Fibroblast of the conjunctiva (primary cell): Measurements from ENCODE around the gene EMC1.
A peak's percentile ranks its signal among the peaks of the same experiment; 100 is the strongest.
"Not testable (repeated sequence)": the region's sequence is repeated elsewhere in the genome, so short reads cannot be mapped to it uniquely, and the experiment has no call there.

Source experiments
- DNase-seq: peaks from one replicate; pipeline ENCODE4 v3.0.0-alpha.2; 2010; ENCODE audit warnings: low read depth

EMC1 gene

DNA sequence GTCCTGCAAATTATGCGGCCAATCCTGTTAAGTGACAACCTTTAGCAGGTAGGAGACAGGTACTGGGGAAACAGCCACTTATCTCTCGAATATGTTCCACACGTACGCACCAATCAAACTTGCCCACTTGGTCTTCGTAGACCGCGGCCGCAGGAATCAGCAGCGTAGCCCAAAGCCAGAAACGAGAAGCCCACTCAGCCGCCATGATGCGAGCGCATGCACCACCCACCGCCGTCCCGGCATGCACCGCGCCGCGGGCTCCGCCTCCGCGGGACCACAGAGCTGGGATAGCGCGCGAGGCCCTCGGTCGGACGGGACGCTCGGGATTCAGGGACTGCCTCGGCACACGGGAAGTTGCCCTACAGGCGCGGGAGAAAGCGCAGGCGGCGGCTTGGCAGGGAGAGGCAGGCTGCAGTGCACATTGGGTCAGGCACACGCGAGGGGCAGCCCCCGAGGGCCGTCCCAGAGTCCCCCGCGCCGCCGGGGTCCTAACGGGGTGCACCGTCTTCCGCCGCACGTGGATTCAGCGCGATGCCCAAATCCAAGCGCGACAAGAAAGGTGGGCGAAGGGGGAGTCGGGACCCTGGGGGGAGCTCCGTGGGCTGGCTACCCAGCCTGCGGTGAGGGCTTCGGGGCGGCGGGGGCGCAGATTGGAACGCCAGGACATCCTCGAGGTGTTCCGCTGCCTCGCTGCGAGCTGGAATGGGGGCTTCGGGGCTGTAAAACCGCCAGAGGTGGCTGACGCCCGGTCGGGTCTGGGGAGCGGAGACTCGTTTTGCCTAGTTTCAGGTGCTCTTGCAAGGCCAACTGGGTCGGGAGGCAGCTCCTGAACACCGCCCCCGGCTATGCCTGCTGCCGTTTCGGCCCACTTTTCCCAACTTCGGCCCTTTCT lies at the start of gene EMC1, which contains the start of gene MRTO4:
Gene EMC1 (minus strand): TSS at position 220 of the 892 bp plus-strand sequence. CDS start 15 bp downstream, at position 205.
Gene MRTO4 (plus strand): TSS at position 501 of the 892 bp plus-strand sequence. CDS start 31 bp downstream, at position 532.
- peak; percentile 43 for DNase-seq

DNA sequence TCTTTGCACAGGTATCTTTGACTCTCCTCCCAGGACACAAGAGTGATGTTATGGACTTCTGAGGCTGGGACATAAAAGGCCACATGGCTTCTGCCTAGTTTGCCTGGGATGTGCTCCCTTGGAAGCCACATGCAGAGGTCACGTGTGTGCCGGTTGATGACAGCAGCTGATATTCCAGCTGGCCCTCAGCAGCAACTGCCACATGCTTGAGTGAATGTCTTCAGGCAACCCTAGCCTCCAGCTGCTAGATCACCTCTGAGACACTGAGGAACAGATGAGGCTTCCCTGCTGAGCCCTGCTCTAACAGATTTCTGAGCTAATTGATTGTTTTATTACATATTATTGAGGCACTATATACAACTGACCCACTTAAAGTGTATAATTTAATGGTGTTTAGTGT lies 48.9 kb upstream of the EMC1 start:
- DNase-seq = no peak

DNA sequence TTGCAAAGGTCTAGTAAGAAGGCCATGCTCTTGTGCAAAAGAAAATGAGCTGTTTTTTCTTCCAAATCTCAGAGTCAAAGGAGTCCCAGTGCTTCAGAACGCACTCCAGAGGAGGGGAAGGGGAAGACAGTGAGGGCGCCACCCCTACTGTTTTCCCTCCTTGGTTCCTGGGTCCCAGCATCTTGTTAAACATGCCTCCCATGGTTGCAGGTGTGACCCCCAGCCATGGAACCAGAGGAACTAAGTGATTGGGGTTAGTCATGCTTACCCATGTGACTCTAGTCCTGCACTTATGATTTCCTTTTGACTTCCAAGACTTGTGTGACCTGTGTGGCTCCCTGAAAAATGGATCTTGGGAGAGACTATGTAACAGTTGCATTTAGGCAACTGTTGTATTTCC lies 43.3 kb upstream of the EMC1 start:
- DNase-seq = no peak

DNA sequence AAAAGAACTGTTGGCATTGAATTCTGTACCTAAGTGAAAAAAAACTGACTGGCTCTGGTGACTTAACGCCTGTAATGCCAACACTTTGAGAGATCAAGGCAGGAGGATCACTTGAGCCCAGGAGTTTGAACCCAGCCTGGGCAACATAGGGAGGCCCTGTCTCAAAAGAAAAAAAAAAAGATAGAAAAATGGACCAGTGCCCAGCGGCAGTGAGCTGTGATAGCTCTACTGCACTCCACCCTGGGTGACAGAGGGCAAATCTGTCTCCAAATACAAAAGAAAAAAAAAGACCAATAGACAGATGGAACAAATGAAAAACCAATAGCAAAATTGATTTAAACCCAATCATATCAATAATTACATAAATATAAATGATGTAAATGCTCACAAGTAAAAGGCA lies 37.9 kb upstream of the EMC1 start:
- no peak for DNase-seq

DNA sequence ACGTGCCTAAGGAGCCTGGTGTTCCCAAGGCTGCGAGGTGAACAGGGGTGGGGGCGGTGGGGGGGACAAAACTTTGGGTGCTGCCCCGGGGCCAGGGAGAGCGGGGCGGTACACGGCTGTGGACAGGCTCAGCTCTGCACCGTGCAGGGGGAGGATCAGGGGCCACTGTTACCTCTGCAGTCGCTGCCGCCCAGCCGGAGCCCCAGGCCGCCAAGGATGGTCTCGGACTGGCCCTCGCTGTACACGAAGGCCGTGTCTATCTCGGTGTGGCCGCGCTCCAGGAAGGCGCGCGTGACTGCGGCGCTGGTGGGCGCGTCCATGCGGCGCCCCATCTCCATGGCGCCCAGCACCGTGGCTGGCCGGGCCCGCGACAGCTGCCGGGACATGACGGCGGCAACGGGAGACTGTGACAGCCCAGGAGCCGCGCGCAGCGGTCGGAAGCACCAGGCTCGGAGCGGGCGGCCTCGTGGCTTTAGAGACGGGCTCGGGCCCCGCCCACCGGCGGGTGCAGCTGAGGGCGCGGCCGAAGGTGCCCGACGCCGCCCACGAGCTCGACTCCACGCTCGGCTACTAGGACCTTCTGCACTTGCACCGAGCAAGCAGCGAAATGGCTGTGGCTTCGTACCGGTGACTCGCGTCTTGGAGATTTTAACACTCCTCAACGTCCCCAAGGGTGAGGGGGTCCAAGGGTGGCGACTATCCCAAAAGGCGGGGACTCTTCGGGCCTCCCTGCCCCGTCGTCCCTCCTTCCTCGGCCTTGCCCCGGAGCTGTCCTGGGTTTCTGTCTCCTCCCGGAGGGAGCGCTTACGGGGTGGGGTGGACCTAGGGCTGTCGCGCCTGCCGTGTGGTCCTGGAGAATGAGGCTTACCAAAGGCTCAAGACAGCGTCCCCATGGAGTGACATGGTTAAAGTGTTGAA lies 37.3 kb upstream of the EMC1 start, which contains the start of gene AKR7A3:
Gene AKR7A3 (minus strand): TSS at position 447 of the 918 bp plus-strand sequence. CDS start 61 bp downstream, at position 386.
- not testable (repeated sequence) for DNase-seq

DNA sequence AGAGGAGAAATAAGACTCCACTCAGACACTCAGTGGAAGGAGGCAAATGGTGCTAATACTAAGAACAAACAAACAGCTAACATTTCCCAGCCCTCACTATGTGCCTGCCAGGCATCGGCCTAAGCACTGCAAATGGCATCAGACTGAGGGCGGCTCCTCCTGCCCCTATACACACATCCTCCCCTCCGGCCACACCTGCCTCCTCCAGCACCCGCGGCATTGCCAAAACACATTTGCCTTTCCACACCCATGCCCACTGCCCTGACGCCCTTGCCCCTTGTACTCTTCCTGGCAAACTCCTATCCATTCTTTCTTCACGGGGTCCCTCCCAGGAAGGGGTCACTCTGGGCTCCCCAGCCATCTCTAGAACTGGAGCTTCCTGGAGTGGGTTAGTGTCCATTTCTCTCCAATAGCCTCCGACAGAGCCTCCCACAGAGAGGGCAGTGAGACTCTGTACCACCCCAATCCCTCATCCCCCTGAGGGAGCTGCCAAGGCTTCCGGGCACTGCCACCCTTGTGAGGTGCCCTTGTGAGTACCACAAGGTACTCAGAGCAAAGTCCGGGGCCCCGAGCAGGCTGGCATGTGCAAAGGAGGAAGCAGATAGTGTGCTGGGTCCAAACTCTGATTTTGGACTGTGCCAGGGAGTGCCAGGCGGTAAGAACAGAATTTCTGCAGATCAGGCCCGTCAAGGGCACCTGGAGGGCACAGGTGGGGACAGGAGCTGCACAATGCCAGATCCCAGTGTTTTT lies 36.3 kb upstream of the EMC1 start:
- no peak for DNase-seq

DNA sequence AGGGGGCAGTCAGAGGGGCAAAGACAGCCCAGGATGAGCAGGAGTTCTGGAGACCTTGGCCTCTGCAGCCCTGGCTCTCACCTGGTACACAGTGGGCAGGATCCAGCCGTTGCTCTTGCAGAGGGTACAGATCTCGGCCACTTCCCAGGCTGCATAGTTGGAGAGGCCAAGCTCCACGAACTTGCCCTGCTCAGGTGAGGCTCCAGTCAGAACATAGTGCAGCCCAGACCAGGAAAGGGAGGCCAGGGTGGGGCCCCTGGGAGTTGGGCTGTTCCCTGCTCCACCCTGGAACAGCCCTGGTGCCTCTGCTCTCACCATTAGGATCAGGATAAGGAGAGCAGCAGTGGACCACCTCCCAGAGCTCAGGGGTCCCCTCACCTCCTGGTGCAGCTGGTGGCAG lies 34.5 kb upstream of the EMC1 start:
- DNase-seq = not testable (repeated sequence)

DNA sequence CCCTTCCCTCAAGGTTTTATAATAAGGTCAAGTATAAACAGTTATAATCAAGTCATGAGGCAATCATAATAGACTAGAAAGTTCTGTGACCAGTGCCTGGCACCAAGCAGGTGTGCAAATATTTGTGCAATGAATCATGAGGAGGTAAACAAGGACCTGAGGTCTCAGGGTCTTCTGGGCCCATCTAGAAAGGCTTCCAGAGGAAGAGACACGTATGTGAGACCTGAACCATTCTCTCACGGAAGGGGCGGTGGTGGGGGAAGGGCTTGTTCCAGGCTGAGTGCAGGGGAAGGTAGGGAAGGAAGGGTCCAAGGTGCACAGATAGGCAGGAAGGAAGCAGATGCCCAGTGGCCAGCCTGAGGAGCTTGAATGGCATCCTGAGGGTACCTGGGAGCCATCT lies 34.0 kb upstream of the EMC1 start:
- DNase-seq = not testable (repeated sequence)

DNA sequence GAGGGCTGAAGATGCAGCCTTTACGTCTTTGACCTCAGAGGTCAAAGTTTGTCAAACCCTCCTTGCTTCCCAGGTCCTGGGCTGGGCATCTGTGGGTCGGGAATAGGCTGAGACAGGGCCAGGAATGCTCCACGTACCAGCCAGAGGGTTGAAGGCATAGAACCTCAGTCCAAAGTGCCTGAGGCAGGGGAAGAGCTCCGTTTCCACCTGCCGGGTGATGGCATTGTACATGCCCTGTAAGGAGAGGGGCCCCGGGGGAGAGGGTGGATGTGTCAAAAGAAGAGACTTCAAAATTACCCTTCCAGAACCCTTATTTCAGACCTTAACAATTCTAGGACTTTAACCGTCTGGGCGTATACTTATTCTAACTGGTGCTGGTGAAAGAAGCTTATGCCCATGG lies 33.6 kb upstream of the EMC1 start:
- DNase-seq = no peak

DNA sequence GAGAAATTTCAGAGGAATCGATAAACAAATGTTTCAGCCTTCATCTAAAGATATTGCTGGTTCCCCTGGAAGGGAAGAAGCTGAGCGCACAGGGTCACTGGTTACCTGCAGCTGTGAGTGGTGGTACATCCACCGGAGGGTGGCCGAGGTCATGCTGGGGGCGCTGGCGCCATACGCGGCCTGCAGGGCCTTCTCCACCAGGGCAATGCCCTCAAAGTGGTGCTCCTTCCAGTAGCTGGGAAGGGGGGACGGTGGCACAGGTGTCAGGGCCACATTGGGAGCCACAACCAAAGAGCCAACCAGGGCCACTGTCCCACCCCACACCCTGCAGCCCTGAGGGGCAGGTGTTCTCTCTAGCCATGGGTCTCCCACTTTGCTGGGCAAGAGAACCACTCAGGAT lies 32.6 kb upstream of the EMC1 start:
- DNase-seq = no peak

DNA sequence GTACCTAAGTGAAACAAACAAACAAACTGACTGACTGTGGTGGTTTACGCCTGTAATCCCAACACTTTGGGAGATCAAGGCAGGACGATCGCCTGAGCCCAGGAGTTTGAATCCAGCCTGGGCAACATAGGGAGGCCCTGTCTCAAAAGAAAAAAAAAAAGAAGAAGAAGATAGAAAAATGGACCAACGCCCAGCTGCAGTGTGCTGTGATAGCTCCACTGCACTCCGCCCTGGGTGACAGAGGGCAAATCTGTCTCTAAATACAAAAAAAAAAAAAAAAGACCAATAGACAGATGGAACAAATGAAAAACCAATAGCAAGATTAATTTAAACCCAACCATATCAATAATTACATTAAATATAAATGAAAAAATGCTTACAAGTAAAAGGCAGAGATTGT lies 23.3 kb upstream of the EMC1 start:
- DNase-seq = no peak

DNA sequence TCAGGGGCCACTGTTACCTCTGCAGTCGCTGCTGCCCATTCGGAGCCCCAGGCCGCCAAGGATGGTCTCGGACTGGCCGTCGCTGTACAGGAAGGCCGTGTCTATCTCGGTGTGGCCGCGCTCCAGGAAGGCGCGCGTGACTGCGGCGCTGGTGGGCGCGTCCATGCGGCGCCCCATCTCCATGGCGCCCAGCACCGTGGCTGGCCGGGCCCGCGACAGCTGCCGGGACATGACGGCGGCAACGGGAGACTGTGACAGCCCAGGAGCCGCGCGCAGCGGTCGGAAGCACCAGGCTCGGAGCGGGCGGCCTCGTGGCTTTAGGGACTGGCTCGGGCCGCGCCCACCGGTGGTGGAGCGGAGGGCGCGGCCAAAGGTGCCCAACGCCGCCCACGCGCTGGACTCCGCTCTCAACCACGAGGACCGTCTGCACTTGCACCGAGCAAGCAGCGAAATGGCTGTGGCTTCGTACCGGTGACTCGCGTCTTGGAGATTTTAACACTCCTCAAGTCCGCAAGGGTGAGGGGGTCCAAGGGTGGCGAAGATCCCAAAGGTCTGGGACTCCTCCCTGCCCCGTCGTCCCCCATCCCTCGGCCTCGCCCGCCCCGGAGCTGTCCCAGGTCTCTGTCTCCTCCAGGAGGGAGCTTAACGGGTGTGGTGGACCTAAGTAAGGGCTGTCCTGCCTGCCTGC lies 22.7 kb upstream of the EMC1 start:
- DNase-seq = not testable (repeated sequence)

DNA sequence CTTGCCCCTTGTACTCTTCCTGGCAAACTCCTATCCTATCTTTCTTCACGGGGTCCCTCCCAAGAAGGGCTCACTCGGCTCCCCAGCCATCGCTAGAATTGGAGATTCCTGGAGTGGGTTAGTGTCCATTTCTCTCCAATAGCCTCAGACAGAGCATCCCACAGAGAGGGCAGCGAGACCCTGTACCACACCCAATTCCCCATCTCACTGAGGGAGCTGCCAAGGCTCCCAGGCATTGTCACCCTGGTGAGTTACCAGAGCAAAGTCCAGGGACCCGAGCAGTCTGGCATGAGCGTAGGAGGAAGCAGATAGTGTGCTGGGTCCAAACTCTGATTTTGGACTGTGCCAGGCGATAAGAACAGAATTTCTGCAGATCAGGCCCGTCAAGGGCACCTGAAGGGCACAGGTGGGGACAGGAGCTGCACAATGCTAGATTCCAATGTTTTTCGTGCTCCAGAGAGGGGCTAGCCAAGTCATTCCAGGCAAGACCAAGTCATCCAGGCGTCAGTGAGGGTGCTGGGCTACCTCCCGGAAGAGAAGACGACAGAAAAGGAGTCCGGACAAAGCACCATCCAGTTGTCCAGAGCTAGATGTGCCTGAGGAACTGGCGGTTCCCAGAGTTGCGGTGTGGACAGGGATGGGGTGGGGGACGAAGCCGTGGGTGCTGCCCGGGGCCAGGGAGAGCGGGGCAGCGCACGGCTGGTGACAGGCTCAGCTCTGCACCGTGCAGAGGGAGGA lies 22.0 kb upstream of the EMC1 start:
- no peak for DNase-seq

DNA sequence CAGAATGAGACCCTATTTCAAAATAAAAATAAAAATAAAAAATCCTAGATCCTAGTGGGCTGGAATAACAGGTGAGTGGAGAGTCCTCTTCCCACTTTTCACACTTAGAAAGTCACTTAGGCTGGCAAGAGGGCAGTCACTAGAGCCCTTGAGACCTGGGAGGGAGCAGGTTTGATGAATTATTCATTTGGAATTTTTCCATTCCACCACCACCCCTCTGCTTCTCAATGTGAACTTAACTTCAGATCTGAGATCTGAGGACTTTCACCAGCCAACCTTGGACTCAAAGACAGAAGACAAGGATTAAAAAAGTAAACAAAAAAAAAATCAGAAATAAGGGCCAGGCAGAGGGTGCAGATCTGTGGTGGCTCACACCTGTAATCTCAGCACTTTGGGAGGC lies 20.7 kb upstream of the EMC1 start:
- no peak for DNase-seq

DNA sequence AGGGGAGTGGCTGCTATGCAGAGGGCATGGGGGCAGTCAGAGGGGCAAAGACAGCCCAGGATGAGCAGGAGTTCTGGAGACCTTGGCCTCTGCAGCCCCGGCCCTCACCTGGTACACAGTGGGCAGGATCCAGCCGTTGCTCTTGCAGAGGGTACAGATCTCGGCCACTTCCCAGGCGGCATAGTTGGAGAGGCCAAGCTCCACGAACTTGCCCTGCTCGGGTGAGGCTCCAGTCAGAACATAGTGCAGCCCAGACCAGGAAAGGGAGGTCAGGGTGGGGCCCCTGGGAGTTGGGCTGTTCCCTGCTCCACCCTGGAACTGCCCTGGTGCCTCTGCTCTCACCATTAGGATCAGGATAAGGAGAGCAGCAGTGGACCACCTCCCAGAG lies 19.0 kb upstream of the EMC1 start:
- not testable (repeated sequence) for DNase-seq

DNA sequence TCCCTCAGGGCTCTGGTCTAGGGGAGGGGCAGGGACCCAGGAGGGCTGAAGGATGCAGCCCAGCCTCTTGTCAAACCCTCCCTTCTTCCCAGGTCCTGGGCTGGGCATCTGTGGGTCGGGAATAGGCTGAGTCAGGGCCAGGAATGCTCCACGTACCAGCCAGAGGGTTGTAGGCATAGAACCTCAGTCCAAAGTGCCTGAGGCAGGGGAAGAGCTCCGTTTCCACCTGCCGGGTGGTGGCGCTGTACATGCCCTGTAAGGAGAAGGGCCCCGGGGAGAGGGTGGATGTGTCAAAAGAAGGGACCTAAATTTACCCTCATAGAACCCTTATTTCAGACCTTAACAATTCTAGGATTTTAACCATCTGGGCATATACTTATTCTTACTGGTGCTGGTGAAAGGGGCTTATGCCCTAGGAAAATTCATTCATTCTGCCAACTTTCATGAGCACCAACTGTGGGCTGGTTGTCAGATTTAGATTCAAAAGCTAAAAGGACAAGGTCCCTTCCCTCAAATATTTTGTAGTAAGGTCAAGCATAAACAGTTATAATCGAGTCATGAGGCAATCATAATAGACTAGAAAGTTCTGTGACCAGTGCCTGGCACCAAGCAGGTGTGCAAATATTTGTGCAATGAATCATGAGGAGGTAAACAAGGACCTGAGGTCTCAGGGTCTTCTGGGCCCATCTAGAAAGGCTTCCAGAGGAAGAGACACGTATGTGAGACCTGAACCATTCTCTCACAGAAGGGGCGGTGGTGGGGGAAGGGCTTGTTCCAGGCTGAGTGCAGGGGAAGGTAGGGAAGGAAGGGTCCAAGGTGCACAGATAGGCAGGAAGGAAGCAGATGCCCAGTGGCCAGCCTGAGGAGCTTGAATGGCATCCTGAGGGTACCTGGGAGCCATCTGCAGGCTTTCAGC lies 18.4 kb upstream of the EMC1 start:
- not testable (repeated sequence) for DNase-seq

DNA sequence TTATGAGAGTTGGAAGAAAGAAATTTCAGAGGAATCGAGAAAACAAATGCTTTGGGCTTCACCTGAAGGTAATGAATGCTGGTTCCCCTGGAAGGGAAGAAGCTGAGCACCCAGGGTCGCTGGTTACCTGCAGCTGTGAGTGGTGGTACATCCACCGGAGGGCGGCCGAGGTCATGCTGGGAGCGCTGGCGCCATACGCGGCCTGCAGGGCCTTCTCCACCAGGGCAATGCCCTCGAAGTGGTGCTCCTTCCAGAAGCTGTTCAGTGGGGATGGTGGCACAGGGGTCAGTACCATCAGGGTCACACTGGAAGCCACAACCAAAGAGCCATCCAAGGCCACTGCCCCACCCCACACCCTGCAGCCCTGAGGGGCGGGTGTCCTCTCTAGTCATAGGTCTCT lies 17.1 kb upstream of the EMC1 start:
- no peak for DNase-seq

DNA sequence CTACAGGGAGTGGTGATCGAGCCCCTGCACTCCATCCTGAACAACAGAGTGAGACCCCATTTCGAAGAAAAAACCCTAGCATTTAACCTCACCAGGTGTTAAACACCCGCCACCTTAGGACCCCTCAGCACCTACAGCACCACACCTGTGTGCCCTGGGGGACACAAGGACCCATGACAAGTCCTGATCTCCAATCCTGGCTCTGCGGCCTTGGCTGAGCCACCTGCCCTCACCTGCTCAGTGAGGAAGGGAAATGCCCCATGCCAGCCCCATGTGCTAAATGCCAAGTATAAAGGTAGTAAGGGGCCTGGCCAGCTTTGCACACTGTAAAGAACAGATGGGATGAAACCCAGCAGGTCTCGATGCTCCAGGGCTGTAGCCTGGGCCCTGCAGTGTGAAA lies 11.4 kb upstream of the EMC1 start:
- no peak for DNase-seq

DNA sequence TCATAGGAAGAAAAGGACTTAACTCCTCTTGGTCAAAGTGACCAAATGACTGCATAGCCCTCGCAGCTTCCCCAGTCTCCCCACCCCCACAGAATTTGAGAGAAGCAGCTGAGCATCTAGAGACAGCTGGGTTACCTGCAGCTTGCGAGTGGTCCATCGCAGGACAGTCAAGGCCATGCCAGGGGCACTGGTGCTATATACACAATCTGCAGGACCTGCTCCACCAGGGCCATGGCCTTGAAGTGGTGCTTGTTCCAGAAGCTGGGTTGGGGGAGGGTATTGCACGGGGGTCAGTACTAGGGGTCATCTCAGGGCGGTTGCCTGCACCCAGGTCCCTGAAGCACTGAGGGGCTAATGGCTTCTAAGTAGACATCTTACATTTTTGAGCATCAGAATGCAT lies 10.7 kb upstream of the EMC1 start:
- DNase-seq = no peak
